Measurements from ENCODE around the gene SMDT1.
A peak's percentile ranks its signal among the peaks of the same experiment; 100 is the strongest.

Gene SMDT1, protein sequence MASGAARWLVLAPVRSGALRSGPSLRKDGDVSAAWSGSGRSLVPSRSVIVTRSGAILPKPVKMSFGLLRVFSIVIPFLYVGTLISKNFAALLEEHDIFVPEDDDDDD

DNA sequence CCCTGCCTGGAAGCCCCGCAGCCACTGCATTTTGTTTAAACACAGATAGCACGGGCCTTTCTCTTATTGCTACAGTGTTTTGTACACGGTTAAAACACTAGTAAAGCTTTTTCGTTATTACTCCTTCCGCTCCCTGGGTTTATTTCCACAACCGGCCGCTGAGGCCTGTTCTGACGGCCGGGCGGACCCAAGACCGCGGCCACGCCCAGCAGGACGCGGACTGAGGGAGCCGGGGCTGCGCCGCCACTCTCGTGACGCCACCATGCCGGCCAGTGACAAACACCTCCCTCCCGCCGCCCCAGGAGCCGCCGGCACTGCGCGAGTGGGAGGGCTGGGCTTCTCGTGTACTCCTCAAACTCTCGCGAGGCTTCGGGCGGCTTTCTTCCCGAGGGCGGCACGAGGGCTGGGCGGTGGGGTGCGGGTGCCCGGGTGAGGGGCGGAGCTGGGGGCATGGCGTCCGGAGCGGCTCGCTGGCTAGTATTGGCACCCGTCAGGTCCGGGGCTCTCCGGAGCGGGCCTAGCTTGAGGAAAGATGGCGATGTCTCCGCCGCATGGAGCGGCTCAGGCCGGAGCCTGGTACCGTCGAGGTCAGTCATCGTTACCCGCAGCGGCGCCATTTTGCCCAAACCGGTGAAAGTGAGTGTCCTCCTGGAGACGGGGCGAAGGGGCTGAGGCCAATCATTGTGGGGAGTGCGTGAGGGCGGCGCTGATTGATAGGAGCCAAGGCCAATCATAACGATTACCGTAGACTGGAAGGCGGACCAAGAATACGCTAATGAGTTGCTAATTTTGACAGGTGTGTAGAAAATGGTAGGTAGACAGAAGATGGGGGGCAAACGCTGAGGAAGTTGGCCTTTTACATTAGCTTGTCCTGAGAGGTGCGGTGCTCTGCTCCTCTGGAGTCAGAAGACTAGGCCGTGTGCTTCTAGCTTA lies at the start of gene SMDT1:
Gene SMDT1, plus strand, starts transcription at position 382 of the 933 bp plus-strand sequence. Its CDS starts 69 bp downstream, at position 451.
- peaks cover 22% of the 10 kb centered on the region for H3K36me3 Mint-ChIP-seq (ENCODE audit: low read depth)
- H3K27ac Mint-ChIP-seq, result peak within 1 kb of the TSS; percentile 85 to 97 (median 96)
- TF ChIP-seq, protein P1, sequence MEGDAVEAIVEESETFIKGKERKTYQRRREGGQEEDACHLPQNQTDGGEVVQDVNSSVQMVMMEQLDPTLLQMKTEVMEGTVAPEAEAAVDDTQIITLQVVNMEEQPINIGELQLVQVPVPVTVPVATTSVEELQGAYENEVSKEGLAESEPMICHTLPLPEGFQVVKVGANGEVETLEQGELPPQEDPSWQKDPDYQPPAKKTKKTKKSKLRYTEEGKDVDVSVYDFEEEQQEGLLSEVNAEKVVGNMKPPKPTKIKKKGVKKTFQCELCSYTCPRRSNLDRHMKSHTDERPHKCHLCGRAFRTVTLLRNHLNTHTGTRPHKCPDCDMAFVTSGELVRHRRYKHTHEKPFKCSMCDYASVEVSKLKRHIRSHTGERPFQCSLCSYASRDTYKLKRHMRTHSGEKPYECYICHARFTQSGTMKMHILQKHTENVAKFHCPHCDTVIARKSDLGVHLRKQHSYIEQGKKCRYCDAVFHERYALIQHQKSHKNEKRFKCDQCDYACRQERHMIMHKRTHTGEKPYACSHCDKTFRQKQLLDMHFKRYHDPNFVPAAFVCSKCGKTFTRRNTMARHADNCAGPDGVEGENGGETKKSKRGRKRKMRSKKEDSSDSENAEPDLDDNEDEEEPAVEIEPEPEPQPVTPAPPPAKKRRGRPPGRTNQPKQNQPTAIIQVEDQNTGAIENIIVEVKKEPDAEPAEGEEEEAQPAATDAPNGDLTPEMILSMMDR (IDR thresholded peaks at IDR 0.05; ENCODE audit: unreplicated experiment in 3 of 3), result no peak
- no peaks in the 10 kb centered on the region for H3K9me3 Mint-ChIP-seq
- H3K4me3 Mint-ChIP-seq, result peak within 1 kb of the TSS; percentile 92 to 94 (median 93)
- peaks cover 45% of the 10 kb centered on the region for H3K4me1 Mint-ChIP-seq
- H3K27me3 Mint-ChIP-seq (ENCODE audit: low read depth), result no peaks in the 10 kb centered on the region

DNA sequence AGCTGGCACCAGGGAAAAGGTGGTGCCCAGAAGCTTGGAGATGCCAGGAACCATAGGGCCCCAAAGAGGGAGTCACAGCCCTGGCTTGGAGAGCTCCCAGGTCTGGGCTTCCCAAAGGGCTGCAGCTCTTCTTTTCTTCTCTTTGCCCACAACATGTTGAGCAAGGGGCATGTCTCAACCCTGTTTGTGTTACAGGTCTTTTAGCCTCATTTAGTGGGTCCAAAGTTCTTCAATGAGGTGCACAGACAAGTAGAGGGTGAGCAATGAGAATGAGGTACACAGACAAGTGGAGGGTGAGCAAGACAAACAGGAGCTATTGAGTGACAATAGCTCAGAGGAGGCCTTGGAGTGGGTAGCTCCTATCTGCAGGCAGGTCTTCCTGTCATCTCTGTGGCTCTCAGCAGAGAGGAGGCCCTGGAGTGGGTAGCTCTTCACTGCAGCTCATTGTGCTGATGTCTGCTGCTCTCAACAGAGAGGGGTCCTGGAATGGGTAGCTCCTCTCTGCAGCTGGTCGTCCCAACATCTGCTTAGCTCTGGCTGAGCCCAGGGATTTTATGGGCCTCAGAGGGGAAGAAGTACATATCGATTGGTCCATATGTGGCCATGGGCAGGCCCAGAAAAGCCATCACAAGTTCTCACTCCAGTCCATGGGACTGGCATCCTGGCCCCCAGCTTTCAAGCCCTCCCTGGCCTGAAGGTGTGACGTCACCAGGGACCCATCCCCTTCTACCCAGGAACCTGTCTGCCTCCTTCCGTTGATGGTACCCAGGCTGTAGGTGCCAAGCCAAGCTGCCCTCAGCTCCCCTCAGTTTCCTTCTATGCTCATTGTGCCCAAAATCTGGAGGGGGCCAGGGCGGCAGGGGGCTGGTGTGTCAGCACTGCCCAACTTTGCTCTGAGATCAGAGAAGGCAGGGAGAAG lies 46.0 kb upstream of the SMDT1 start:
- Mint-ChIP-seq H3K36me3 (ENCODE audit: low read depth) (no peaks in the 10 kb centered on the region), H3K27ac (no peak overlapping the region), H3K4me3 (no peak overlapping the region), H3K27me3 (ENCODE audit: low read depth) (peaks cover 3% of the 10 kb centered on the region), H3K9me3 (peaks cover 15% of the 10 kb centered on the region), H3K4me1 (no peaks in the 10 kb centered on the region)
- TF ChIP-seq, protein P1 (IDR thresholded peaks at IDR 0.05; ENCODE audit: unreplicated experiment in 3 of 3), result no peak

DNA sequence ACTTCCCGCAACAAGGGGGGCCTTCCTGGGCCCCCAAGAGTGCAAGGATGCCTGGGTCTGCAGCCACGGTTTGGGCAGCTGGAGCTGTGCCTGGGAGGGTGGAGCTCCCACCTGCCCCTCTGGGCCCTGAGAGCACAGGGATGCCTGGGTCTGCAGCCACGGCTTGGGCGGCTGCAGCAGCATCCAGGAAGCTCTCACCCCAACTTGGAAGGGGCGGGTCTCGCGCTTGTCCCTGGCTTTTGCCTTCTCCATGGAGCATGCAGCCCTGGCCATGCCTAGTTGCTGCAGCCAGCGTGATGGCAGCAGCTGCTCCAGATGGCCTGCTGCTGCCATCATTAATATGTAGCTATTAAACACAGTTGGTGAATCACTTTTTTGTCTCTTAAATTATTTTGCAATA lies 44.2 kb upstream of the SMDT1 start:
- Mint-ChIP-seq H3K9me3 (peaks cover 17% of the 10 kb centered on the region), H3K27ac (no peak overlapping the region), H3K4me1 (no peaks in the 10 kb centered on the region), H3K27me3 (ENCODE audit: low read depth) (peaks cover 3% of the 10 kb centered on the region), H3K36me3 (ENCODE audit: low read depth) (no peaks in the 10 kb centered on the region), H3K4me3 (no peak overlapping the region)
- TF ChIP-seq, protein P1 (IDR thresholded peaks at IDR 0.05; ENCODE audit: unreplicated experiment in 3 of 3), result no peak

DNA sequence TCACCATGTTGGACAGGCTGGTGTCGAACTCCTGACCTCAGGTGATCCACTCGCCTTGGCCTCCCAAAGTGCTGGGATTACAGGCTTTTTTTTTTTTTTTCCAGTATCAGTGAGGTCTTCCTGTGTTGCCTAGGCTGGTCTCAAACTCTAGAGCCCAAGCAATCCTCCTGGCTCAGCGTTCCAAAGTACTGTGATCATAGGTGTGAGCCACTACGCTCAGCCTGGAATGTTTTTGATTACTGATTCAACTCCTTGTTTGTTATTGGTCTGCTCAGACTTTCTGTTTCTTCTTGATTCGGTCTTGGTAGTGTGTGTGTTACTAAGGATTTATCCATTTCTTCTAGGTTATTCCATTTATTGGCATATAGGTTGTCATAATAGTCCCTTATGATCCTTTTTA lies 40.2 kb upstream of the SMDT1 start:
- H3K27me3 Mint-ChIP-seq (ENCODE audit: low read depth), result peaks cover 3% of the 10 kb centered on the region
- no peak overlapping the region for H3K4me3 Mint-ChIP-seq
- H3K4me1 Mint-ChIP-seq, result no peaks in the 10 kb centered on the region
- no peak overlapping the region for H3K27ac Mint-ChIP-seq
- H3K36me3 Mint-ChIP-seq (ENCODE audit: low read depth), result peaks cover 7% of the 10 kb centered on the region
- peaks cover 33% of the 10 kb centered on the region for H3K9me3 Mint-ChIP-seq
- TF ChIP-seq, protein P1 (IDR thresholded peaks at IDR 0.05; ENCODE audit: unreplicated experiment in 3 of 3), result no peak

DNA sequence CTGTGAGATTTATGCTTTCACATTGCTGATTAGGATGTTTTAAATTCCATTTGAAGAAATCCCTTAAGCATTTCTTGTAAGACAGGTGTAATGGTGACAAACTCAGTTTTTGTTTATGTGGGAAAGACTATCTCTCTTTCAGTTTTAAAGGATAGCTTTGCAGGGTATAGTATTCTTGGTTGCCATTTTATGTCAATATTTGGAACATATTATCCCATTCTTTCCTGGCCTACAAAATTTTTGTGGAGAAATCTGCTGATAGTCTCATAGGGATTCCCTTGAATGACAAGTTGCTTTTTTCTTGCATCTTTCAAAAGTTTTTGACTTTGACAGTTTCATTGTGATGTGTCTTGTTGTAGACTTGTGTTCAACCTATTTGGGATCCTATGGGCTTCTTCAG lies 37.7 kb upstream of the SMDT1 start:
- Mint-ChIP-seq H3K4me1 (no peaks in the 10 kb centered on the region), H3K36me3 (ENCODE audit: low read depth) (peaks cover 7% of the 10 kb centered on the region), H3K27ac (no peak overlapping the region), H3K9me3 (peaks cover 29% of the 10 kb centered on the region), H3K4me3 (no peak overlapping the region), H3K27me3 (ENCODE audit: low read depth) (peaks cover 3% of the 10 kb centered on the region)
- TF ChIP-seq, protein P1 (IDR thresholded peaks at IDR 0.05; ENCODE audit: unreplicated experiment in 3 of 3), result no peak
